NCI-H2081 (cell line): ENCODE results near the gene CTTNBP2NL.

Experiments used
- DNase-seq, 2 experiments: peaks; one replicate each; lab custom pipeline; 2025; lab: John Stamatoyannopoulos, UW

Gene CTTNBP2NL, protein sequence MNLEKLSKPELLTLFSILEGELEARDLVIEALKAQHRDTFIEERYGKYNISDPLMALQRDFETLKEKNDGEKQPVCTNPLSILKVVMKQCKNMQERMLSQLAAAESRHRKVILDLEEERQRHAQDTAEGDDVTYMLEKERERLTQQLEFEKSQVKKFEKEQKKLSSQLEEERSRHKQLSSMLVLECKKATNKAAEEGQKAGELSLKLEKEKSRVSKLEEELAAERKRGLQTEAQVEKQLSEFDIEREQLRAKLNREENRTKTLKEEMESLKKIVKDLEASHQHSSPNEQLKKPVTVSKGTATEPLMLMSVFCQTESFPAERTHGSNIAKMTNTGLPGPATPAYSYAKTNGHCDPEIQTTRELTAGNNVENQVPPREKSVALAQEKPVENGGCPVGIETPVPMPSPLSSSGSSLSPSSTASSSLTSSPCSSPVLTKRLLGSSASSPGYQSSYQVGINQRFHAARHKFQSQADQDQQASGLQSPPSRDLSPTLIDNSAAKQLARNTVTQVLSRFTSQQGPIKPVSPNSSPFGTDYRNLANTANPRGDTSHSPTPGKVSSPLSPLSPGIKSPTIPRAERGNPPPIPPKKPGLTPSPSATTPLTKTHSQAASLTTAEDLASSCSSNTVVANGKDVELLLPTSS

DNA sequence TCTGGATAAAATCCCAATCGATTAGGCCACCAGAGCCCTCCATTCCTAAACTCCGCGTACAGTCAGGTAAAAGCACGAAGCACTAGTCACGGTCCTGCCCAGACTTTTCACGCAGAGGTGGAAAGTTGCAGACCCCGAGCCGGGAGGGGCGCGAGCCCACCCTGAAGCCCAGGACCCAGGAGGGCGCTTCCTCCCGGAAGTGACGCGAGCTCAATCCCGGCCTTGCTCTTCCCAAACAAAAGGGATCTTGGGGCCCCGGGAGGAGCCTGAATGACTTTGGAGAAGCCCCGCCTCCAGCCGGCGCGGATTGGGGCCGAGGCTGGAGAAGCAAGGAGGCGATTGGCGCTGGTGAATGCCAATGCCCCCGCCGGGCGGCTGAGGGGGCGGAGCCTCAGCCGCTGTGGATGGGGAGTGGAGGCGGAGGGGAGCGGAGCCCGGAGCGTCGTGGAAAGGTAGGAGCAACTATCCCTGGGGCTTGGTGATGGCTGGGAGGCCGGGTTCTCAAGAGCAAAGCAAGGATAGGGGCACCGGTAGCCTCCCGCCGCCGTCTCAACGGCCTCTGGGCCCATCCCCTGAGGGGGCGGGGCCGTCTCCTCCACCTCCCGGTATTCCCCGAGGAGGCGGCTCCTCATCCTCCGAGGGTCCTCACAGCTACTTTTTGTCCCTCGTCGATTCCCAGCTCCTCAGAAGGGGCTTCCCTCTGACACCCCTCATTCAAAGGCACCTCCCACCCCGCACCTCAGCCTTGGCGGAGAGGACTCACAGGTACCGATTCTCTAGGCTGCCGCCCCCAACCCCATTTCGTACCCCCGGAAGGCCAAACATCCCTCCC is at the start of gene CTTNBP2NL:
TSS of gene CTTNBP2NL (plus strand) at position 394 of the 832 bp plus-strand sequence. CDS start 19,952 bp downstream, outside the sequence.
- peak; percentile 90 to 94 for DNase-seq

DNA sequence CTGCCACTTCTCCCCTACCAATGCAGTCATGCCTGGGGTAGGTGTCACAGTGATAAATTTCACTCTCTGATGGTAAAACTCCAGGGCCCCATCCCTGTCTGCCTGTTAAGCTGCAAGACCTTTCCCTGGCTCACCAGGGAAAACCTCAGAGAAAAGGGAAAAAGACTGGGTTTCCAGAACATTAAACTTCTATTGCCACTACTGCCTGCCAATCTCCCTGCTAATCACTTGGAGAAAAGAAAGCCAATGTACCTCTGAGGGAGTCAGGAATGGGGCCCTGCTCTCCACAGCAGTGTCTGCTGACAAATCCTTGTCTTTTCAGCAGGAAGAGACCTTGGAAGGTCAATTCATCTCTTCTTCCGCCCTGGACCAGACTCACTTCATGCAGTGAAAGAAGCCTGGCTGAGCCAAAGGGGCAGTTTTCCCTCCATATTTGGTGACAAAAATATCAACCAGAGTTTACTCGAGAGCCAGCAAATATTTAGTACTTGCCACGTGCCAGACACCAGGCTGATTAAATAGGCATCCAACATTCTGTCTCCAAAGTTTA is 49.1 kb upstream of the CTTNBP2NL start:
- DNase-seq: no peak

DNA sequence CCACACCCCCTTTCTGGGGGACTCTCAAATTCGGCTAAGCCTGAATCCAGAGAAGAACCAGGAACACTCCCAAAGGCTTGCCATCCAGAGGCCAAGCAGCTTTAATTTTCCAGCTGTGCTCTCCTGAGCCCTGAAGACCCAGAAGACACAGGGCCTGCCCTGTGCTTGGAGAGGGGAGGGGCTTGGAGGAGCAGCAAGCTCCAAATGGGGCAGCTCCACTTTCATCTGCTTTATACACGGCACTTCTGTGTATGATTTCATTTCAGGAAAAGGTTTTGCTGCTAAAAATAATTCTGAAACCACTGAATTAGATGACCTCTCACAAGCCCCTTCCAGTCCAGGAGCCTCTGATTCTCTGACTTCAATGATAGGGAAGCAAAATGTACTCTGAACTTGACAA is 39.2 kb upstream of the CTTNBP2NL start:
- DNase-seq: no peak

DNA sequence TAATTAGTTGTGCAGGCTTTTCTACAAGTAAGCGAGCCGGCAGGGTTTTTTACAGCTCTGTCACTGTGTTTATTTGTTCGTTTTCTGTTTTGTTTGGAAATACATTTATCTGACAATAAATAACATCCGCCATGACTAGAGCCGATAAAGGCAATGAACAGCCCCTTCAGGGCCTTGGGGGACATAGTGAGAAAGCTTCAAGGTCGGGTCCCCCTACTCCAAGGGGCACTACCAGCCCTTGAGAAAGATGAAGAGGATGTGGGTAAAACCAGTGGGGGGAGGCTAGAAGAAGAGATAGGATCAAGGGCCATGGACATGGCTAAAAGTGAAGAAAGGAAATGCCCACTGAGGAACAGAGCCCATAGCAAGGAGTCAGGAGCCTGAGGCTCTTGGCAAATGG is 38.5 kb upstream of the CTTNBP2NL start:
- no peak for DNase-seq

DNA sequence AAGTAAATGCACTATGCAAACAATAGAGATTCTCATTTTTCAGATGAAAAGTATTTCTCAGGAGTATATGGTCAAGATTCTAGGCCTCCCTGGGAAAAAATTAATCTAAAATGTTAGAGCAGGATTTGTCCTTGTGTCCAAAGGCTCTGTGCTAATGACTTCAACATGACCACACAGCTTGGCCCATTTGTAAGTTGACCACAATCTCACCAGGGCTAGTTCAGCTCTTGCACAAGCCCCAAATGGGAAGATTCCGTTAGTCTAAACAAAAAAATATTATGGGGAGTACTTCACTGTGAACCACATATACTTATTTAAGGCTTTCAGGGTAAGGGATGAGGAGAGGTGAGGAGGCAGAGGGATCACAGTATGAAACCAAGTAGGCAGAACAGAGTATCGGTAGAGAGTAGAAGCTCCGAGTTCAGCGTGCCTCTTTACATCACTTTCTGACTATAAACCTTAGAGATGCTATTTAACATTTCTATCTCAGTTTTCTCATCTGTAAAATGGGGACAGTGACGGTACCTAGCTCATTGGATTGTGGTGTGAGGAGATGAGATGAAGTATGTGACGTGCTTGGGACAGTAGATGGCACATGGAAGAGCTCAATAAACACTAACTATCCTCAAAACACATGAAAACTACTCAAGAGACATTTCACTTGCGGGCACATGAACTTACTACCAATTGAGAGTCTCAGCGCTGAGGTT is 37.8 kb upstream of the CTTNBP2NL start:
- DNase-seq: no peak

DNA sequence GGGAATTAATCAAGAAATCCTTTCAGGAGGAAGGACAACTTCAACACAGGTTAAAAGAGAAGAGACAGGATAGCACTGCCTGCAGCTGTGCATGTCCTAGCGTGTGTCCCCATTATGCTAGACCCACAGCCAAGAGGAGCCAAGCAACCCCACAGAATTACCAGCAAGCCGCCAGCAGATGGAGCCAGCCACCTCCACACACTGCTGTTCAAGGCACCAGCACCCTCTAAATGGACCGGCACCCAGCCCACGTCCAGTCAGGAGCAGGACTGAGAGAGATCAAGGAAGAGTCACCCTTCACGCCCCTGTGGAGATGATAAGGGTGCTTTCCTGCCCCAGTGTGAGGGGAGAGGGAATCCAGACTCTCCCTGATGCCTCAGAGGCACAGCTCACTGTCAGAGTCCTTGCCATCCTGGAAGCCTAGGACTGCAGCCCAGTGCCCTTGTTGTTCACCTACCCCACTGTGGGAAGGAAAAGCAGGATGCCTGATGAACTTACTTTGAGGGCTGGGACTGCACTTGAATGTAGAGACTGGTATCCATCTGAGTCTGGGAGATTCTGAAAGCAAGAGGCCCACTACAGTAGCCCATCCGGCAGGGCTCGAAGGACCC is 37.1 kb upstream of the CTTNBP2NL start:
- peak; percentile 10 to 12 for DNase-seq

DNA sequence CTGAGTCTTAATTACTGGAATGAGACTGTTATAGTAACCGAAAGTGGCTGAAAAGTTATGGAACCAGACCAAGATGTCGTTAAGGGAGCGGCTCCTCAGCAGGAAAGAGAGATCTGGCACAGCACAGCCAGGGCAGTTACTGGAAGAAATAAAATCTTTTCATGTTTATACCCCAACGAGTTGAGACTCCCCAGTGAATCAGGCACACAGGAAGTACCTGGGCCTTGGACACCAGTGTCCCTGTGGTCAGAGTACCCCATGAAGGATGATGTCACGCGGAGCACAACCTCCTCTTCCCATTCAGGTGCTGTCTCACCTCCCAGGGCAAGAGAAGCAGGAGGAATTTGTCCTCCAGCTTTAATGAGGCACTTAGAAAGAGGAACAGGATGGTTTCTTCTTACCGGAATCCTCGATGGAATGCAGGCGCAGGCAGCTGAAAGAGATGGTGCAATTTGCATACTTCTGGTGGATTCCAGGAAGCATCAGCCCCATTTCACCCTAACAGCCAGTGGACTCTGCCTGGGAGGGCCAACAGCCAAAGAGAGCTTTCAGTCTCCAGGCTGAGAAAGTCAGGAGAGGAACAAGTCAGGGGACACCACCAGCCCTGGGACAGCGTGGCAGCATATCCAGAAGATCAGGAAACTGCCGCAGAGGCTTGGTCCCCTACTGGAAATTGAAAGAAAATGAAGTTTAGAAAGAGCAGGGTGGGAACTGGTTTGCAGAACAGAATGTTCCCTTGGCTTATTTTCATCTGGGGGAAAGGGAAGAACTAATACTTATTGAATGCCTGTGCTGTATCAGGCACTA is 35.9 kb upstream of the CTTNBP2NL start:
- no peak for DNase-seq

DNA sequence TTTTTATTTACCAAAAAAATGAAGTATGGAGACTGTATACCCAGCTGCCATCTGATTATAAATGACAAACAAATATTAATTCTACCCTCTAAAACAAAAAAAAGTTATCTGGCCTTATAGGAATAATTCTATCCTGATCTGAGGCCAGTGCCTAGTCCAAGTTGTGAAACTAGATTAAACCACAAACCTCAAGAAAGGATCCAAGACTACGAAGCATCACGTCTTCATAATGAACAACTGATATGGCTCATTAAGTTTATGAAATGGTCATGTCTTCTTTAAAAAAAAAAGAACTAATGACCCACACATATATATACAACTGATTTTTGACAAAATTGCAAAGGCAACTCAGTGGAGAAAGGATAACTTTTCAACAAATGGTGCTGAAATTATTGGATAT is 32.4 kb upstream of the CTTNBP2NL start:
- no peak for DNase-seq

DNA sequence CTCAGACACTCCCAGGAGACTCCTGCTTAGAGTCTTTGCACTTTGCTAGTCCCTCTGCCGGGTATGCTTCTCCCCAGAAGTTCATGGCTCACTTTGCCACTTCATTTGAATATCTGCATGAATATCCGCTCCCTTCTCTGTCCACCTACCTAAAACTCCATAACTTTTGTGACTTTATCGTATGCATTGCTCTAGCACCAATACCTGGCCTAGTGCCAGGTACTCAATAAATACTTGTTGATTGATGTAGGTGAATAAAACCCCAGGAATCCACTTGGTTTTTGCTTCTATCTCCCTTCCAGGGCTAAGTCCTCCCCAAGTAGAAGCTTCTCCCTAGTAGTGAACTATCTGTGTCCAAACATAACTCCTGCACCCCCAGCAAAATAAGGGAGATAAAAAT is 27.8 kb upstream of the CTTNBP2NL start:
- DNase-seq: no peak

DNA sequence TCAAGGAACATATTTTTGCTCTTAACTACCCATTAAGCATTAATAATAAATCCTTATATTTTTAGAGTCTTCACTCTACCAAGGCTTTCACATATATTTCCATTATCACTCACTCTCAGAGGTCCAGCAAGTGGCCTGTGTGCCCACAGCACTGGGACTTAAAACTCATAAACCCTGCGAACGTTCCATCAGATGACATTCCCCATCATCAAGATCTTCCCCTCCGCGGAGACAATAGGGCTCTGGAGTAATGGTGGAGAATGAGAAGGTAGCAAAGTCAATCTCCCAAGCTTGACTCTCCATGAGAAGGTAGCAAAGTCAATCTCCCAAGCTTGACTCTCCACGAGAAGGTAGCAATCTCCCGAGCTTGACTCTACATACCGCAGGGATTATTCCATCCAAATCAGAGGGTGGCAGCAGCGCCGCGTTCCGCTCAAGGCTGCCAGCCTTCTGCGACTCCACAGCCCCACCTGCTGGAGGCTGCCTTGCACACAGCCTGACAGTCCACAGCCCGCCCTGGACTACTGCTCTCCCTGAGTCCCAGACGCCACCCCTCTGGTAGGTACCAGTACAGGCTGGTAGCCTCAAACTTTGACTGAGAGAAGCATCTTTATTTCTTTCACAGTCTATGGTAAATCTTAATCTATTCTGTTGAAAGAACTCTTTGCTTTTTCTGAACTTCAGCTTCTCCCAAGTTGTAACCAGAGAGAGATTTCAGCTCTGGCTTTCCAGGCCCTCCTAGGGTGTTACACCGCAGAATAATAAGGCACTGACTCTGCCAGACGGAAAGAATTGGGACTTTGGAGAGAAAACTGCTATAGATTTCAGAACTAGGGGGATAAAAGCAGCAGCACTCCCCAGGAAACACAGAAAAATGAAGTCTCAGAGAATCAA is 26.4 kb upstream of the CTTNBP2NL start:
- peak; percentile 74 to 75 for DNase-seq

DNA sequence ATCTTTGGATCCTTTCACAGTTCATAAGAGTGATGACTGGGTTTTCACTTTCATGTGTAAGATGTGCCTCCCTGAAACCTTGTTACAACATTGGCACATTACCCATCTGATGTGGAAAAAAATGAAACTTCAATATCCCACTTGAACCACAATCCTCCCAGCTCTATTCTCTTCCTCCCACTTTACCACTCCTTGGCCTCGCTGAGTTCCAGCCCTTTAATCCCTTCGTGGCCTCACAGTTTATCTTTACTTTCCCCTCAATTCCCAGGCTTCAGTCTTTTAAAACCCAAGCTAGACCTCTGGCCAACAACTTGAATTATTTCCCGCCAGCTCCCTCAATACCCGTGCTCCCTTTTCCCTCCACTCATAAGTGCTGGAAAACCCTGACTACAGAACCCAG is 25.0 kb upstream of the CTTNBP2NL start:
- no peak for DNase-seq

DNA sequence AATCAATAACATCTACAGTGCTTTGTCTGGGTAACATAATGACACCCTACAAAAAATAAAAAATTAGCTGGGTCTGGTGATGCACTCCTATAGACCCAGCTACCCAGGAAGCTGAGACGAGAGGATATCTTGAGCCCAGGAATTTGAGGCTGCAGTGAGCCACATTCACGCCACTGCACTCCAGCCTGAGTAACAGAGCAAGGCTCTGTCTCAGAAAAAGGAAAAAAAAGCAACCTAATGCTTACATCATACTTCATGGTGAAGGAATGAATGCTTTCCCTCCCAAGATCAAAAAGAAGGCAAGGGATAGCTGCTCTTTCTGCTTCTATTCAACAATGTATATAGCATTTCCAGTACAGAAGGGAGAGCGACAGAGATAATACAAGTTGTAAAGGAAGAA is 24.2 kb upstream of the CTTNBP2NL start:
- no peak for DNase-seq

DNA sequence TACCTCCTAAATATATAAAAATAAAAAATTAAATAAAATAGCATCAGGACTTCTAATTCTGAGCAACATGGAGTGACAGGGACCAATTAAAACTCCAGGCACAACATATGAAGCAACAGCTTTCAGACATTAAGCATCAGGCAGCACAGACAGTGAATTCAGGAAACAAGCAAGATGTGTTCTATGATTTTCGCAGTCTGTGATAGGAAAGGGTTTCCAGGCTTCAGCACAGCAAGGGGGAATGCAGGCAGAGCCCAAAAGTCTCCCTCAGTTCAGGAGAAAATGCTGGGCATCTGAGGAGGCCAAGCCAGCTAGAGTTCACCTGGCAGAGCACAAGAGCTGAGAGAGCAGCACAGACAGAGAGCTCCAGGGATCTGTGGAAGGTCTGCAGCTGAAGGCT is 22.2 kb upstream of the CTTNBP2NL start:
- DNase-seq: no peak

DNA sequence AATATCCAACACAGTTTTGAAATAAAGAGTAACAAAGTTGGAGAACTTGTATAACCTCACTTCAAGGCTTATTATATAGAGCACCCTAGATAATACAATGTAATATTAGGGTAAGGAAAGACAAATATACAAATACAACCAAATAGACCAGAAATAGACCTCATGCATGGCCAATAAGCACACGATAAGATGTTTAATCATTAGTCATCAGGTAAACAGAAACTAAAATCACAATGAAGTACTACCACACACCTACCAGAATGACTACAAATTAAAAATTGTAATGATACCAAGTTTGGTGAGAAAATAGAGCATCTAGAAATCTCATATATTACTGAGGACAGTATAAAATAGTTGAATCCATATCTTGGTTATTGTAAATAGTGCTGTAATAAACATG is 20.3 kb upstream of the CTTNBP2NL start:
- no peak for DNase-seq

DNA sequence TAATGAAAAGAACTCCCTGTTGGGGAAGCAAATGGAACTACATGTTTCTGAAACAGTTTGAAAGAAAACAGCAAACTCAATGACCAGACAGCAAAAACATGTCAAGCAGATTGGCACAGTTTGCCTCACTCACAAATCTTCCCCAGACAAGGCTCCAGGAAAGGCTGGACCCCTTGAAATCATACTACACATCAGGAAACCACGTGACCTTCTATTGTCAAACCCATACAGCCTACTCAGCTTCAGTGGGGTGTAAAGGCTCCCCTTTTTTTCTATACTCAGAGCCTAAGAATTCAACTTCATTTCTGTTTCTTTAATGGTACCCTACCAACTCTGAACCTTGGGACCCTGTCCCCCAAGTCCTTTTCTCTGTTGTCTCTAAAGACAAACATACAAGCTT is 15.7 kb upstream of the CTTNBP2NL start:
- no peak for DNase-seq

DNA sequence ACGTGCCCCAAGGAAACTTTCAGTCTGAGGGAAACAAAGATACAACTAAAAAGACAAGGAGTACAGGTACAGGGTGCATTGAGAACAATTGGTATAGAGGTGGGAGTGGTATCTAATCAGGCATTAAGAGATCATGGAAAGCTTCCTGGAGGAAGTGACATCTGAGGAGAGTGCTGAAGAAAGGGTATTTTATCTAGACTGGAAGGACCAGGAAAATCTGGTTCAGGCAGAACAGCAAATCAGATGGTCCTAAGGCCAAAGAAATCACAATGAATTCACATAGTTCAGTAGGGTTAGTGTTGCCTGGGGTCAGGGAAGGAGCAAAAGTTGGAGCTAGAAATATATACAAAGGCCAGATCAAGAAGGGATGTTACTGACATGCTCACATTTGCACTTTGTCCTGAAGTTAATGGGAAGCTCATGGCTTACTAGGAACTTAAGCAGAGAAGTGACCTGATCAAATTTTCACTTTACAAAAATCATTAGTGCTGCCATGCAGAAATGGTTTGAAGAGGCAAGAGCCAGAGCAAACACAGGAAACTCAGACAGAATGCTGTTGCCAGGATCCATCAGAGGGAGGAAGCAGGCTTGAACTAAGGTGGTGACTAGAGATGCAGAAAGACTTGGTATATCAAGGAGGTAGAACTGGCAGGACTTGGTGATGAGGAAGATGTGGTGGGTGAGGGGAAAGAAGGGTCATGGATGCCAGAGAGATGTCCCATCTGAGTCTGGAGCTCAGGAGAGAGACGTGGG is 14.5 kb upstream of the CTTNBP2NL start:
- DNase-seq: no peak

DNA sequence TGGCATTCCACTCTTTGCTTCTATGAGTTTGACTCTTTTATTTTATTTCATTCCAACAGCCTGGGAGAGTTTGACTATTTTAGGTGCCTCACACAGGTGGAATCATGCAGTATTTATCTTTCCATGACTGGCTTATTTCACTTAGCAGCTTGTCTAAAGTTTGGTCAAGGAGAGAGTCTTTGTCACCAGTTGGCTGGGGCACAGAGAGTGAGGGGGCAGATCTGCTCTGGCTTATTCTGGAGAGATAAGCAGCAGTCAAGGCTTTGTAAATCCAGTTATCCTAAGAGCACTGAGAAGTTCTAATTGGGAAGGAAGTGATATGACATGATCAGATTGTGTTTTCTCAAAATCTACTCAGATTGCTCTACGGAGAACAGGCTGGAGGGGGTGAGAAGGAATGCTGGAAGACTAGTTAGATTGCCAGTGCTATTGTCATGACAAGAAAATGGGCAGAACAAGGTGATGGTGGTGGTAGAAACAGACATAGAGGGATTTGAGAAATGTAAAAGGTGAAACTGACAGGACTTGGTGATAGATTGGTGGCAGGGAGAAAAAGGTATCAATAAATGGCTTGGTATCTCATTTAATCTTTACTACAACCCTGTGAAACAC is 12.1 kb upstream of the CTTNBP2NL start:
- no peak for DNase-seq

DNA sequence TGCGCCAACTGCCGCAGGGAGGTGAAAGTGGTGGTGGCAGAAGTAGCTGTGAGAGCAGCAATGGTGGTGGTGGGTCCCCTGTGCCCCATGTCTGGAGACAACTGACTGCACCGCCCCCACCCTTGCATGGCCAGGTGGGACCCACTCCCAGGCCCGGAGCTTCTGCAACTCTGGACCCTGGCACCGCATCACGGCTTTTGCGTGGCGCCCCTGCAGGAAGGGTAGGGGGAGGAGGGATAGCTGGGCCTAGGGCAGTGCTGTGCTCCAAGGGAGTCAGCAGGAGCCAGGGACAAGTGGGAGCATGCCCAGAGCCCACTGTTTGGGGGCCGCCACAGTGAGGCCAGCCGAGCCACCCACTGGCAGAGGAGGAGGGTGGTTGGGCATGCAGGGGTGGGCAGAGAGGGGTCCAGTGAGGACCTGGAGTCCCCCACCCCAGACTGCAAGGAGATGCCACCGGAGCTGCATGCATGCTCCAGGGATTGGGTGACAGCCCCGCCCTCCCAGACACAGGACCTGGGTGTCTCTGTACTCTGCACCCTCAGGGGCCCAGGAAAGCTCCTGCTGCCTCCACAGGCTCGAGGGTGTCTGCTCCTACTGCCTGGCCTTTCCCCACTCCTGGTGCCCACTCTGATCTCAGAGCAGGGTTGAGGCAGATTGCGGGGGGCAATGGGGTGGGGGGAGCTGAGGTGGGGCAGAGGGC is 9.8 kb upstream of the CTTNBP2NL start:
- no peak for DNase-seq
